Panc1 (cell line): ENCODE results near the gene DIAPH3. TPM values are rescaled to one million over a fixed set of nuclear protein-coding genes. Genes with fewer than 3 reads are reported as not detected.

Source experiments
- ATAC-seq: fragments of 200-7000 bp; cut with Tn5 transposase; 2 replicates; pipeline ENCODE4 v1.9.1; 2020; ENCODE audit warnings: mild to moderate bottlenecking, moderate library complexity
- BruUV-seq: library from RNA; stranded (reverse); fragments of 400-500 nt; replicated peaks from 2 replicates; lab custom pipeline; 2021; lab: Mats Ljungman, UMichigan
- CTCF ChIA-PET: fragments of 300-600 bp; sonication (Branson Sonifier 250); formaldehyde crosslinking; loops from one replicate; lab custom pipeline; 2022; ENCODE audit warnings: antibody characterized with exemption; lab: Charles Lee
- POLR2A ChIA-PET: fragments of 300-600 bp; sonication (Branson Sonifier 250); formaldehyde crosslinking; loops from one replicate; lab custom pipeline; 2022; ENCODE audit warnings: antibody characterized with exemption; lab: Charles Lee
- DNase-seq: peaks from one replicate; pipeline ENCODE4 v3.0.0-alpha.2; 2010; ENCODE audit warnings: low read depth, low spot score
- H3K27ac ChIP-seq: 2 replicates; pipeline ENCODE4 v1.5.1; 2011; ENCODE audit warnings: mild to moderate bottlenecking, low read length, inconsistent platforms
- H3K27me3 ChIP-seq: fragments of 200-500 bp; sonication (Bioruptor generic); 2 replicates; pipeline ENCODE4 v1.6.0; 2014; ENCODE audit warnings: low read length, inconsistent platforms; ENCODE audit not compliant: control insufficient read depth, insufficient read depth
- H3K36me3 ChIP-seq: fragments of 200-500 bp; sonication (Bioruptor generic); 2 replicates; pipeline ENCODE4 v1.5.1; 2014; ENCODE audit warnings: inconsistent platforms, mild to moderate bottlenecking, low read length, moderate library complexity; ENCODE audit not compliant: control insufficient read depth, insufficient read depth
- H3K4me1 ChIP-seq: 2 replicates; pipeline ENCODE4 v1.5.1; 2011; ENCODE audit warnings: inconsistent platforms, mild to moderate bottlenecking, low read length, moderate library complexity; ENCODE audit not compliant: control insufficient read depth, insufficient read depth
- H3K4me3 ChIP-seq, 2 experiments: 2 replicates each; pipeline ENCODE4 v1.5.1; 2011 to 2012; ENCODE audit warnings: low read depth in 2 of 2, low read length in 2 of 2, mild to moderate bottlenecking in 2 of 2, inconsistent platforms in 1 of 2, moderate library complexity in 1 of 2
- H3K9me3 ChIP-seq: fragments of 200-500 bp; sonication (Bioruptor generic); 2 replicates; pipeline ENCODE4 v1.5.1; 2014; ENCODE audit warnings: low read depth, mild to moderate bottlenecking, inconsistent platforms, low read length, moderate library complexity; ENCODE audit not compliant: control insufficient read depth, insufficient read depth
- CTCF ChIP-seq: fragments of 450-650 bp; IDR thresholded peaks from 2 replicates; pipeline ENCODE4 v1.5.1; 2017; ENCODE audit warnings: mild to moderate bottlenecking
- POLR2AphosphoS5 ChIP-seq: IDR thresholded peaks from 2 replicates; pipeline ENCODE4 v1.6.1; 2012; ENCODE audit warnings: mild to moderate bottlenecking, low read depth, low read length, moderate library complexity
- REST ChIP-seq, 2 experiments: IDR thresholded peaks; 2 replicates each; pipeline ENCODE4 v1.6.1; 2011 to 2012; ENCODE audit warnings: low read depth in 2 of 2, control low read depth in 1 of 2, low read length in 1 of 2, mild to moderate bottlenecking in 1 of 2, moderate library complexity in 1 of 2; ENCODE audit not compliant: insufficient read depth in 1 of 2
- SIN3A ChIP-seq: IDR thresholded peaks from 2 replicates; pipeline ENCODE4 v1.6.1; 2012; ENCODE audit warnings: low read depth, mild to moderate bottlenecking, low read length, moderate library complexity, borderline replicate concordance; ENCODE audit not compliant: insufficient read depth
- TCF7L2 ChIP-seq: IDR thresholded peaks from 2 replicates; pipeline ENCODE4 v1.6.1; 2011; ENCODE audit warnings: mild to moderate bottlenecking, low read depth, low read length, inconsistent platforms
- in situ Hi-C: cut with HindIII; loops from 2 replicates; pipeline ENCODE4 v1.10.0; 2016; ENCODE audit warnings: low sequenced_read_pairs, low pct_unique_long_range_greater_than_20kb
- intact Hi-C: fragments of 100-400 bp; cut with micrococcal nuclease; formaldehyde crosslinking; loops from one replicate; pipeline ENCODE4 v1.10.0; 2022; ENCODE audit not compliant: unreplicated experiment
- total RNA-seq: library from RNA; stranded (reverse); gene quantifications from one replicate; pipeline ENCODE4 v1.2.1, GENCODE V29; 2021; ENCODE audit not compliant: unreplicated experiment

DIAPH3 gene
- total RNA-seq, 1 experiment from 2014 or later, result 15.4 TPM

- ATAC-seq (no peak), DNase-seq (no peak)
- no TSS peak for BruUV-seq
- H3K9me3 ChIP-seq, result no peaks in the 10 kb centered on the region
- no peak overlapping the region for H3K27ac ChIP-seq
- POLR2A ChIA-PET, result no interaction called here
- TF ChIP-seq SIN3A, result no peak
- no peak for TF ChIP-seq POLR2AphosphoS5
- no peak for TF ChIP-seq CTCF
- no peak for TF ChIP-seq REST (IDR thresholded peaks at IDR 0.05; ENCODE audit: insufficient read depth in 1 of 2, low read depth in 2 of 2, low read length in 1 of 2)
- TF ChIP-seq TCF7L2, result no peak
- intact Hi-C loops (no loop called here), in situ Hi-C loops (no loop called here)
- CTCF ChIA-PET, result no interaction called here
- H3K36me3 ChIP-seq, result no peaks in the 10 kb centered on the region
- no peaks in the 10 kb centered on the region for H3K4me1 ChIP-seq
- no peaks in the 10 kb centered on the region for H3K27me3 ChIP-seq
- H3K4me3 ChIP-seq, result no peak overlapping the region
Measured at GRCh38 chr13:60170414-60170813, 6.7 kb upstream of the DIAPH3 start.

- CTCF ChIA-PET, result no interaction called here
- H3K9me3 ChIP-seq, result no peaks in the 10 kb centered on the region
- H3K27ac ChIP-seq, result no peak overlapping the region
- H3K4me1 ChIP-seq, result peaks cover 4% of the 10 kb centered on the region; the same call in 1 of the 2 replicates
- intact Hi-C loops, result no loop called here
- H3K36me3 ChIP-seq, result no peaks in the 10 kb centered on the region; the same call in 1 of the 2 replicates
- in situ Hi-C loops, result no loop called here
- POLR2A ChIA-PET, result no interaction called here
- TF ChIP-seq CTCF (peak; percentile 8; the same call in 1 of the 2 replicates), TCF7L2 (no peak), REST (IDR thresholded peaks at IDR 0.05; ENCODE audit: insufficient read depth in 1 of 2, low read depth in 2 of 2, low read length in 1 of 2) (no peak)
- DNase-seq, result no peak
- BruUV-seq, result no TSS peak
- H3K4me3 ChIP-seq, result no peak overlapping the region
- no peaks in the 10 kb centered on the region for H3K27me3 ChIP-seq
- ATAC-seq, result no peak
Measured at GRCh38 chr13:60169239-60170031, 5.7 kb upstream of the DIAPH3 start.
